HG03378 (cell line): ENCODE results near the gene ANGPTL8.

Source experiments
- ATAC-seq: cut with Tn5 transposase; IDR thresholded peaks from one replicate; pipeline ENCODE4 v1.9.1; 2021; ENCODE audit warnings: mild to moderate bottlenecking, moderate library complexity; ENCODE audit not compliant: unreplicated experiment

ANGPTL8 gene, protein sequence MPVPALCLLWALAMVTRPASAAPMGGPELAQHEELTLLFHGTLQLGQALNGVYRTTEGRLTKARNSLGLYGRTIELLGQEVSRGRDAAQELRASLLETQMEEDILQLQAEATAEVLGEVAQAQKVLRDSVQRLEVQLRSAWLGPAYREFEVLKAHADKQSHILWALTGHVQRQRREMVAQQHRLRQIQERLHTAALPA

DNA sequence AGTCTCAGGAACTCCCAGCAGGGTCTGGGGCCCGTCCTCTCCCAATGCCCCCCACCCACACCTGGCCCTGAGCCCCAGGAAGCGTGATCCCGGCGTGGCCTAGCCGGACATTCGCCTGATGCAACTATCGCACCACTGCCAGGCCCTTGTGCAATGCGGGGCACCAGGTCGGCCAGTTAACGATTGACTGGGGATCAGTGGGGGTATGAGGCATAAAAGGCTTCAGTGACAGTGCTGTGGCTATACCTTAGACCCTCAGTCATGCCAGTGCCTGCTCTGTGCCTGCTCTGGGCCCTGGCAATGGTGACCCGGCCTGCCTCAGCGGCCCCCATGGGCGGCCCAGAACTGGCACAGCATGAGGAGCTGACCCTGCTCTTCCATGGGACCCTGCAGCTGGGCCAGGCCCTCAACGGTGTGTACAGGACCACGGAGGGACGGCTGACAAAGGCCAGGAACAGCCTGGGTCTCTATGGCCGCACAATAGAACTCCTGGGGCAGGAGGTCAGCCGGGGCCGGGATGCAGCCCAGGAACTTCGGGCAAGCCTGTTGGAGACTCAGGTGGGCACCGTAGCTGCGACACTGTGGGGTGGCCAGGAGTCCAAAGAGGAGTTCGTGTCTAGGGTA, at the start of gene ANGPTL8:
ANGPTL8 (plus strand) TSS at position 243 of the 624 bp plus-strand sequence; CDS start at position 262, 19 bp downstream.
- no peak for ATAC-seq

DNA sequence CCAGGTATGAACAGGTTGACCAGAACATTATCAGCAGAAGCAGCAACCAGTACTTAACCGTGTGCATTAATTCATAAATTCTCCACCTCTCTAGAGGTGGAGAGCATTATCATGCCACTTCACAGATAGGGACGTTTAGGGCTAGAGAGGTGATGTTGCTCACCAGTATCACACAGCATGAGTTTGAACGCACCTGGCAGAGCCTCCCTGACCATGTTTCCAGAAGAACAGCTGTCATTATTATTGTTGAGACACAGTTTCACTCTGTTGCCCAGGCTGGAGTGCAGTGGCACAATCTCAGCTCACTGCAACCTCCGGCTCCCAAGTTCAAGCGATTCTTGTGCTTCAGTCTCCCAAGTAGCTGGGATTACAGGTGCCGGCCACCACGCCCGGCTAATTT, 48.9 kb upstream of the ANGPTL8 start:
- no peak for ATAC-seq

DNA sequence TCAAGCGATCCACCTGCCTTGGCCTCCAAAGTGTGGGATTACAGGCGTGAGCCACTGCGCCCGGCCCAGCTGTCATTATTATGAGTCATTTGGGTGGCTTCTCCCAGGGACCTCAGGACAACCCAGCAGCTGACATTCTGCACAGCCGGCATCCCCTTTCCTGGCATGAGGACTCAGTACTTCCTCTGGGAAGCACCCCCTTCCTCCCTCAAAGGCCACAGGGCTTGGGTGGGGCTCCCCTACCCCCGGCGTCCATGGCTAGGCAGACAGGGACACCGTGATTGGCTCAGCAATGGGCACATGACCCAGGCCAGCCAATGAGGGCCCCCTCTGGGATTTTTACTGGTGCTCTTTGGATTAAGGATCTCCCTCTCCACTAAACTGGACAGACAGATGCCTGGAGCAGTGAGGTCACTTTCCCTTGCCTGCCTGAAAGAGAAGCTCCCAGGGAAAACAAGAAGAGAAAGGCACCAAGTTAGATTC, 48.1 kb upstream of the ANGPTL8 start:
- no peak for ATAC-seq

DNA sequence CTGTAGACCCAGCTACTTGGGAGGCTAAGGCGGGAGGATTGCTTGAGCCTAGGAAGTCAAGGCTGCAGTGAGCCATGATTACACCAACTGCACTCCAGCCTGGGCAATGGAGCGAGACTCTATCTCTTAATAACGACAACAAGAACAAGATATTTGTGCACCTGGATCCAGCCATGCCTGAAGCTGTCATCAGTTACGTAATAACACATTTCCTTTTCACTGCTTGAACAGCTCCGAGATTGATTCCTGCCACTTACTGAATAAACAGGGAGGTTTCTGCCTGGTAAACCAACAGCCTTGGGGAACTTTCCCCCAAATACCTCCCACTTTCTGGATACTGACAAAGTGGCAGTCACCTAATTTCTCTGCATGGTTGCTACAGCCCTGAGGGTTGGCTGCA, 47.5 kb upstream of the ANGPTL8 start:
- ATAC-seq: no peak

DNA sequence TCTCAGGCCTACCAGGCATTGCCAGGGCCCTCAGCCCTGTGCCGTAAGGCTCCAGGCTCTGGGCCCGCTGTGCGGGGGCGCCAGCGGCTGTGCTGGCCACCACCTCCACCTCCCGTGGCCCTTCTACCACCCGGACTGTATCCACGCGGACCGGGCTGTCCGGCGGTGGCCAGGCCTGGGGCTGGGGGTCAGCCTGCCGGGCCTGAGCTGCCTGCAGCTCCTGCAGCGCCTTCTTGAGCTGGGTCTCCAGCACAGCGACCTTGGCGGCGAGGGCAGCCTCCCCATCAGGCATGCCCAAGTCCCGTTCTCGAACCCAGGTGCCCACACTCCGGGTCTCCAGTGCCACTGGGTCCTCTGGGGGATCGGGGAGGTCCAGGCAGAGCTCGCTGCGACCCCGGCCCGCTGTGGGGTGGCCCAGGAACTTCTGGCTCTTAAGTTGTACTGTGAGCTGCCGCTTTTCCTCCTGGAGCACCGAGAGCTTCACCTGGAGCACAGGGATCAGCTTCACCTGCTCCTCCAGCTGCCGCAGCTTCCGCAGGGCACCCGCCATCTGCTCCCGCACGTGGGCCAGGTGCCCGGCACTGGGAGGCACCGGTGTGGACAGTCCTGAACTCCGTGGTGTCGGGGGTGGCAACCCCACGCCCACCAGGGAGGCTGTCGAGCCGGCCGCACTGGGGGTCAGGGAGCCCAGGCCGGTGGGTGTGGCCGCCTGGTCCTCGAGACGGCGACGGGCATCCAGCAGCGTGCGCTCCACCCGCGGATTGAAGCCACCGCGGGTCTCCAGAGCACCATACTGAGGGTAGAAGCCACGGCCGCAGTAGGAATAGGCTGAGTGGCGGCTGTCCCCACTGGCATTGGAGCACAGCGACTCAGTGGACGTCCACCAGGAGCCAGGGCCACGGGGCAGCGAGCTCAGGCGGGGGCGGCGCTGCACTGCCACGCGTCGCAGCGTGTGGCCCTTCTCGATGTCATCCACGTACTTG, 46.2 kb upstream of the ANGPTL8 start:
- no peak for ATAC-seq

DNA sequence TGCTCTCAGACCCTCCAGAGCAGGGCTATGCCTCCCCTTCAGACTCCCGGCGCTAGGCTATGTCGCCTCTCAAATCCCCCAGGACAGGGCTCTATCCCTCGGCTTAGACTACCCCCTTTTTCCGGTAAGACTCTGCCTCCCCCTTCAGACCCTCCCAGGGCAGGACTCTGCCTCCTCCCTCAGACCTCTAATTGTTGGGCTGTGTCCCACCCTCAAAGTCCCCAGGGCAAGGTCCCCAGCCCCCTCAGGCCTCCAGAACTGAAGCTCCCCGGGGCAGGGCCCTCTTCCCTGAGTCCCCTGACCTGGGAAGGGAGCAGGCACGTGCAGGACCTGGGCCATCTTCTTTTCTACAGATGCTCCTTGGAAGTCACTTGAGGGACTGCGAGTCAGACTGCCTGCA, 45.2 kb upstream of the ANGPTL8 start:
- no peak for ATAC-seq

DNA sequence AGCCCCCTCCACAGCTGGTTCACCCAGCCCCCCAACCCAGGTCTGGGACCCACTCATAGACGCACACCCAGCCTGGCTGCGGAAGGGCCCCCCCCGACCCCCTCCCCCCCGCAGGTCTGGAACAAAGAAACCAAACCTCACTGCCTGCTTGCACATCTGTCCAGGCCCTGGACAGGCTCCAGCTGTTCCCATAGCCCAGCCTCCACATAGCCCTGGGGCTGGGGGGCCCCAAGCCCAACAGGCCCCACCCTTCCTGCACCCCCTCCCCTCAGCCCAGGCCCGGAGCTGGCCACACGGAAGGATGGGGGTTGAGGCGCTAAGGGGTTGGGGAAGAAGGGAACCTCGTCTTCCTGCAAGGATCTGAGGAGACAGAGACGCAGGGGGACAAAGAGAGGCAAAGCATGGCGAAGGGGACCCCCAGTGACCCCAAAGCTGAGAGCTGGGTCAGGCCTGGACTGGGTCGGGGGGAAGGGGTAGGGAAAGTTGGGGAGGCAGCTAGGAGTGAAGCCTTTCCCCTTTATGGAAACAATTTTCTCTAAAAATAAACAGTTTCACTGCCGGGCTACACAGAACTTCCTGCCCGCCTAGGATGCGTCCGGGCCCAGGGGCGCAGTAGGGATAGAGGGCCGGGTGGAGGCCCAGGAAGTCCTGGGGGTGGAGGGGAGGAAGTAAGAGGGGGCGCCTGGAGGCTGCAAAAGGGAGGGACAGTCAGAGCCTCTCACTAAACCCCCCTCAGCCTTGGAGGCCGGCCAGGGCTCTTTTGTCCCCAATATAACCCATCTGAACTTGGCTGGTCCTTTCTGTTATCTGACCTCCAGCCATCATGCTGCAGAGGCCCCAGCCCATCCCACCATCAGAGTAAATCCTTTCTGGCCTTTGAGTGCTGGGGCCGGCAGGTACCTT, 44.5 kb upstream of the ANGPTL8 start:
- ATAC-seq: no peak

DNA sequence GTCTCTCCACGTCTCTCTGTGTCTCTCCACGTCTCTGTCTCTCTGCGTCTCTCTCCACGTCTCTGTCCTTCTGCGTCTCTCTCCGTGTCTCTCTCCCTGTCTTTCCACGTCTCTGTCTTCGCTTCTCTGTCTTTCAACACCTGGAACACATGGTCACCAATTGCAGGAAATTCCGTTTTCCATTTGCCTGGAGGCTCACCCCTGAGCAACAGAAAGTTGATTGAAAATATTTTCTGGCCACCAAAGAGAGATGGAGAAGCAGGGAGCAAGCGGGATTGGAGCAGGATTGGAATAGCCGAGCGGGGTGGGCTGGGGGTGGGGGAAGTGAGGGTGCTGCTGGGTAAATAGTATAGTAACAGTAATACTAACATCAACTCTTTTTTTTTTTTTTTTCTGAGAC, 43.7 kb upstream of the ANGPTL8 start:
- no peak for ATAC-seq

DNA sequence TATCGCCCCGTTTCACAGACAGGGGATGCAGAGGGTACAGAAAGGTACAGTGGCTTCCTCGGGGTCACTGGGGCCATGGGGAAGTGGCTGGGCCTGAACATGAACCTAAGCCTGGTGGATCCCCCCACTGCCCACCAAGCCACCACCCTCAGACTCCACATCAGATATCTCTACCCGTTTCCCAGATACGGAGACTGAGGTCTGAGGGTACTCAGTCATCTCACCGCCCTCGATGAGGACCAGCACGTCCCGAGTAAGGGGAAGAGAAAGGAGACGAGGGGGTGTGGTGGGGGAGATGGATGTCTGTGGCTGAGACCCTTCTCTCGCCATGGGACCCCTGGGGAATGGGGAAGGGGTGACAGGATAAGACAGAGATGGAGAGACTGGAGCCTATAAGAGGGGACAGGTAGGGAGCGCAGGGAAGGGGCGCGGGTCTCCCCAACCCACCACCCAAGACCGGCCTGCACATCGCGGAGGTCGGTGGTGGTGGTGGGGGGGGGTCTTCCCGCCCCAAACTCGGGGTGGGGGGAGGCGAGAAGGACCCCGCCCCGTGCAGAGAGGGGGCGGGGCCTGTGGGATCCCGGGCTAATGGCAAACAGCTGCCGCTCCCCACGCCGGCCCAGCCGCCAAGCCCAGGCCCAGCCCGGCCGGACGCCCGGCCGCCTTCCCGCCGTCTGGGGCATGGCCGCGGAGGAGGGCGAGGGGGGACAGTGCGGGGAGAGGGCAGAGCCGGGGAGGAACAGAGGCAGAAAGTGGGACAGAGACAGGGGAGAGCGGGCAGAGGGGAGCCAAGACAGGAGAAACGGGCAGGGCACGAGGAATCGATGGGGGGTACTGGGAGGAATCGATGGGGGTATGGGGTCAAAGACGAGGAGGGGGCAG, 42.8 kb upstream of the ANGPTL8 start:
- ATAC-seq: no peak

DNA sequence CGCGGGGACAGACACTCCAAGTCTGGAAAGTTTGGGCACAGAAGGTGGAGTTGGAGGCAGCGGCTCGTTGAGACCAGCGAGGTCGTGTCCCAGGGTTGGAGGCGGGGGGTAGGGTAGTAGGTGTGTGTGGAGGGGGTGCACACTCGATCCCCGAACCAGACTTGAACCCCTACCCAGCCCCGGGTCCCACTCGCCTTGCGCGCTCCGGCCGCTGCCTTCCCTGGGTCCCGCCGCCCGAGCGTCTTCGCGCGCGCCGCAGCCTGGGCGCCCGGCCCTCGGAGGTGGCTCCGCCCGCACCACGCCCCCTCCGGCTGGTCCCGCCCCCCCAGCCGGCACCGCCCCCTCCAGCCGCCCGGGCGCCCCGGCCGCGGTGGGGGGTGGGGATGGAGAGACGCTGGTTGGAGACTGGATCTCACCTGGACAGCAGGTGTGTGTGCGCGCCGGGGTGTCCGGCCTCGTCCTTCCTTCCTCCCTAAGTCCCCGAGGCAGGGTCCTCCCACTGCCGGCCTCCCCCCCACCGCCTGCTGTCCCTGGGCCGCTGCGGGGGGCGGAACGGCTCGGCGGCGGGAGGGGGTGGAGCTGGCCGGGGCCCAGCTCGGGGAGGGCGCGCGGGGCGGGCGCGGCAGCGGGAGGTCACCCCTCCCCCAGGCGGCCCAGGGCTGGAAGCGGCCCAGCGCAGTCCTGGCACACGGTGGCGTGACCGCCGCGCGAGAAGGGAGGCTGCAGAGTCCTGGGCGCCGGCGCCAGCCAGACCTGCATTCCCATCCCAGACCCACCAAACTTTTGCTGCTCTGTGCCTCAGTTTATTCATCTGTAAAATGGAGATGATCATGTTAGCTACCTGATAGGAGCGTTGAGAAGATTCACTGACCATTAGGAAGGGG, 41.9 kb upstream of the ANGPTL8 start, which contains the start of gene KANK2:
KANK2 (minus strand) TSS at position 255 of the 884 bp plus-strand sequence. CDS start 3,034 bp downstream, outside the sequence.
- ATAC-seq: peak; percentile 66

DNA sequence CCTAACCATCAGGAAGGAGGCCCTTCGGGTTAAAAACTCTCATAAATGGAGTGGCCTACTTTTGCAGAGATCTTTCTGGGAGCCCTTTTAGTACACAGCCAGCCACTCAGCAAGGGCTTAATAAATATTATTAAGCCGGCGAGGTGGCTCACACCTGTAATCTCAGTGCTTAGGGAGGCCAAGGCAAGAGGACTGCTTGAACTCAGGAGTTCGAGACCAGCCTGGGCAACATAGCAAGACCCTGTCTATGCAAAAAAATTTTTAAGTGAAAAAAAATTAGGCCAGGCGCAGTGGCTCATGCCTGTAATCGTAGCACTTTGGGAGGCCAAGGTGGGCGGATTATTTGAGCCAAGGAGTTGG, 41.3 kb upstream of the ANGPTL8 start:
- ATAC-seq: no peak

DNA sequence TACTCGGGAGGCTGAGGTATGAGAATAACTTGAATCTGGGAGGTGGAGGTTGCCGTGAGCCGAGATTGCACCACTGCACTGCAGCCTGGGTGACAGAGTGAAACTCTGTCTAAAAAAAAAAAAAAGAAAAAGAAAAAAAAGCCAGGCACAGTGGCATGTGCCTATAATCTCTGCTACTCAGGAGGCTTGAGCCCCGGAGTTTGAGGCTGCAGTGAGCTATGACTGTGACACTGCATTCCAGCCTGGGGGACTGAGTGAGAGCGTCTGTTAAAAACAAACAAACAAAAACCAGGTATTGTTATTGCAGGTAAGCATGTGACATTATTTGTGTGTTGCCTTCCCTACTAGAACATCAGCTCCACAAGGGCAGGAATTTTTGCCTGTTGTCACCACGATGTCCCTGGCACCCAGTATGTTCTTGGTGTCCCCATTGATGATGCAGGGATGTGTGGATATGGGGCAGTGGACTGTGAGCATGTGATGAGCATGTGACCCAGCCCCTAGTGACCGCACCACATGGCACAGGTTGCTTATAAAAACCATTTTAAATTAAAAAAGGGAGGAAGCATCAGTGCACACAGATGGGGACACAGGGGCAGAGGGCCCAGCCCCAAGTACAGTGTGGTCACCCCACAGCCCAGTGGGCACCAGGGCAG, 40.5 kb upstream of the ANGPTL8 start:
- ATAC-seq: no peak

DNA sequence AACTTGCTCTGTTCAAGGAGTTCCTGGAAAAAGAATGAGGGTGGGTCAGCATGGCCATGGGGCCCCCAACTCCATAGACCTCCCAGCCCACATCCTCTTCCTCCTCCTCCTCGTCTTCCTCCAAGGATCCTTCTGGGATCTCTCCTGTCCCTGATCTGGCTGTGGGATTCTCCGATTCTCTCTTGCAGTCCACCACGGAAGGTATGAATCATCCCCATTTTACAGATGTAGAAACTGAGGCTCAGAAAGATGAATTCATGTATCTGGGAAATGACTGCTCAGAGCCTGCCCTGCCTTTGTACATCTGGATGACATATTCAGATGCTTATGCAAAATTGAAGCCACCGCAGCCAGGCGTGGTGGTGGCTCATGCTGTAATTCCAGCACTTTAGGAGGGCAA, 39.9 kb upstream of the ANGPTL8 start:
- ATAC-seq: no peak

DNA sequence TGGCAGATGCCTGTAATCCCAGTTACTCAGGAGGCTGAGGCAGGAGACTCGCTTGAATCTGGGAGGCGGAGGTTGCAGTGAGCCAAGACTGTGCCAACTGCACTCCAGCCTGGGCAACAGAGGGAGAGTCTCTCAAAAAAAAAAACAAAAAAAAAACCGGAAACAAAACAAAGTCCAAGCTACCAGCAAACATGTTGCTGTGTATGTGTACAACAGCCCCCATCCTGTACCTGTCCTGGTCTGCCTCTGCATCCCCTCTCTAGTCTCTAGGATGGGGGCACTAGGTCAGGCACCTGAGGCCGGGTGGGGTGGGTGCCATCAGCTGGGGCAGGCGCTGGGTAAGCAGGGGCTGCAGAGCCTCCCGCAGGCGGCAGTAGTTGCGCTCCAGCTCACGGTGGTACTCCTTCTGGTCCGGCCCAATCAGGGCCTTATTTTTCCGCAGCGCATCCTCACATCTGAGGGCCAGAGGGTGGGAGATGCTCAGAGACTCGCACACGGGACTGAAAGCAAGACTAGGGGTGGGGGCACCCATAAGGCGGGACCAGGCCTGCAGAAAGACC, 39.3 kb upstream of the ANGPTL8 start:
- no peak for ATAC-seq

DNA sequence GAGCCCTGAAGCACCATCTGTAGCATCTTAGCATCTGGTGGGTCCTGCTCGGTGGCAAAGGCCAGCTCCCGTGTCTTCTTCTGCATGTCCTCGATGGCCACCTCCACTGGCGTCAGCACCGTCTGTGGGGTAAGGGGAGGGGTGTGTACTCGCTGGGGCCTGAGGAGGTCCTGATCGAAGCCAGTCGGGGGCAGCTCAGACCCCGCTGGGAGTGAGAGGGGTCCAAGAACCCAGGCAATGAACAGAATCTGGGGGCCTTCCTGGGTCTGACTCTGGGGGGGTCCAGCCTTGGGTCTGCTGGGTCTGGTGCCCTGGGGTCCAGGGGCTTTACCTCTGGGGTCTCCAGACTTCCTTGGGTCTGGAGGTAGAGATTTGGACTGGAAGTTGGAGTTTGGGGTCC, 38.5 kb upstream of the ANGPTL8 start:
- ATAC-seq: no peak

DNA sequence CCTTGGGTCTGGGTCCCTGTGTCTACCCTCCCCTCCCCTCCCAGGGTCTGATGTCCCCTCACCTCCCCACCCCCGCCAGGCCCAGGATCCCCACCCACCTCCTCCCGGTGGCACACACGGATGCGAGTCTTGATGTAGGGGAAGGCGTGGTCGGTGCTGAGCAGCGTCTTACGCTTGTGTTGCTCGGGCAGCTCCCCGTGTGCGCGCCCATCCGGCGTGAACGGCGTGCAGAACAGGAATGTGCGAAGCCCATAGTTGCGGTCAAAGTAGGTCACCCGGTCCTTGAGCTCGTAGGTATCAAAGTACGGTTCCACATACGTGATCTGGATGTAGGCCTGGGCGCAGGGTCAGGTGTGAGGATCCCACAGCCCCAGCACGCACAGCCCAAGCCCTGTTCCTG, 37.6 kb upstream of the ANGPTL8 start:
- no peak for ATAC-seq

DNA sequence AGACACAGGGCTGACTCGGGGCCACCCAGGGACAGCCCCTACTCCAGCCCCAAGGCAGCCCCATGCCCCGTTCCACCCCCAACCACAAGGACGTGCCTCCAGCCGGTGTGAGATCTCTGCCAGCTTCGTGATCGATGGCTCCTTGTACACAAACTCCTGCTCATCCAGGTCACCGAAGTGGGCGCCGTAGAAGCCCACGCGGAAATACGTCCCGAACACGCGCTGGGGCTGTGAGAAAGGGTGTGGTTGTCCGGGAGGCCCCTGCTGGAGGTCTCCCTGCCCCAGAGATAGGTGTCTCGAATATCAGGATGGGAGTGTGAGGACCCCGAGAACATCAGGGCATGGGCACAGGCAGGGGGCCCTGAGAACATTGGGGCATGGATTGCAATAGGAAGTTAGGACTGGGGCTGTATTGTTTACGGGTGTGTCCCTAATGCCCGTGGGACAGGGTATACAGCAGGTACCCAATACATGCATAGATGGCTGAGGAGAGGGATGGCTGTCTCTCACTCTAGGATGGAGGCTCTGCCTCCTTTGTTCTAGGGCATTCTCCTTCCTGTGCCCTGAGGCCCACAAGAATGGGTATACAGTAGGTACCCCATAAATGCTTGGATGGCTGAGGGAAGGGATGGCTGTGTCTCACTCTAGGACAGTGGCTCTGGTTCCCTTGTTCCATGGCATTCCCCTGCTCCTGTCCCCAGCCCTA, 36.8 kb upstream of the ANGPTL8 start:
- ATAC-seq: no peak
